ENCODE measurements around the gene GRK3. TPM values are rescaled to one million over a fixed set of nuclear protein-coding genes. Genes with fewer than 3 reads are reported as not detected.
A peak's percentile ranks its signal among the peaks of the same experiment; 100 is the strongest.
"Not testable (repeated sequence)": the region's sequence is repeated elsewhere in the genome, so short reads cannot be mapped to it uniquely, and the experiment has no call there.

The GRK3 gene
- total and polyA plus RNA-seq, 8 donors: 18.4 to 33.9 (median 23.8) TPM

- peak overlapping the region in 1 of 2 donors; percentile 6 for H3K27ac ChIP-seq
- no peak for ATAC-seq
- no peak for TF ChIP-seq CTCF (IDR thresholded peaks at IDR 0.05)
- peaks cover 11 to 70% of the 10 kb centered on the region in 2 donors for H3K4me1 ChIP-seq
- peaks cover 0 to 4% of the 10 kb centered on the region in 2 donors for H3K27me3 ChIP-seq
- no peak for DNase-seq
- H3K9me3 ChIP-seq: no peaks in the 10 kb centered on the region
- intact Hi-C loops (cut with DNase I): no loop called here
- no peaks in the 10 kb centered on the region for H3K36me3 ChIP-seq
- H3K4me3 ChIP-seq: no peak overlapping the region
These were observed 4.9 kb downstream of the GRK3 start for GRCh38 chr22:25569361-25569760.

DNA sequence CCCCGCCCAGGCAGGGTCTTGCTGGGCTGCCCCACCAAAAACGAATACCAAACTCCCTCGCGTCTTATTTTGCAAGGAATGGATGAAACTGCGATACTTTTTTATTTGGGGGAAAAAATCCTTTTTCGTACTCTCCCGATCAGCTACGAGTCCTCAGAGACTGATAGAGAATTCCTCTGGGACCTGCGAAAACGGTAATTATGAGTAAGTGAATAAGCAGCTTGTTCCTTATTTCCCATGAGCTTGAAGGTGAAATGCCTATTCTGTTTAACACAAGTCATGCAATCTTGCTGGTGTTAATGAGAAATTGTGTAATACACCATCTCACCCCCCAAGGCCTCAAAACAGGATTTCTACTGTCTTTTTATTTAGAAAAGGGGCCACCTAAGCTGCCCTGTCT is 5.5 kb downstream of the GRK3 start:
- ATAC-seq (no peak), DNase-seq (no peak)
- Histone ChIP-seq H3K36me3 (no peaks in the 10 kb centered on the region), H3K27me3 (peaks cover 0 to 3% of the 10 kb centered on the region in 2 donors), H3K27ac (peak overlapping the region in 1 of 2 donors; percentile 6), H3K4me1 (peaks cover 11 to 70% of the 10 kb centered on the region in 2 donors), H3K4me3 (no peak overlapping the region), H3K9me3 (no peaks in the 10 kb centered on the region)
- intact Hi-C loops (cut with DNase I): no loop called here
- TF ChIP-seq CTCF (IDR thresholded peaks at IDR 0.05): no peak

DNA sequence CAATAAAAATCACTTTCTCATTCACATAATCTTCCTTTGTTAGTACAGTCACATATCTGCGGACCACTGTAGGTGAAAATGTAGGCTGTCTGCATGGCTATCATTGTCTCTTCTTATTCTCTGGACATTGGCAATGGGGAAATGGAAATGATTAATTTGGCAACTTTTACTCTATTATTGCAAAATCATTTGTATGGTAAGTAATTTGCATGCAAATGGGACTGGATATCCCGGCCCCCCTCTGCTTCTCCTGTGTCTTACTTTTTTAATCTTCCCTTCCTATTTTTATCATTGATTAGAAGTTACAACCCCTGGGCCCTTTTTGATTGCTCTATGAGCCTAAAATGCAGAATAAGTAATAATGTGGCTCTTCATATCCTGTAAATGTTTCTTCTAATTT is 6.0 kb downstream of the GRK3 start:
- H3K27ac ChIP-seq: peak overlapping the region in 1 of 2 donors; percentile 6
- H3K4me3 ChIP-seq: no peak overlapping the region
- no peak for DNase-seq
- H3K9me3 ChIP-seq: no peaks in the 10 kb centered on the region
- no peaks in the 10 kb centered on the region for H3K27me3 ChIP-seq
- no peak for TF ChIP-seq CTCF (IDR thresholded peaks at IDR 0.05)
- ATAC-seq: no peak
- intact Hi-C loops (cut with DNase I): no loop called here
- H3K36me3 ChIP-seq: no peaks in the 10 kb centered on the region
- H3K4me1 ChIP-seq: peaks cover 11 to 69% of the 10 kb centered on the region in 2 donors

DNA sequence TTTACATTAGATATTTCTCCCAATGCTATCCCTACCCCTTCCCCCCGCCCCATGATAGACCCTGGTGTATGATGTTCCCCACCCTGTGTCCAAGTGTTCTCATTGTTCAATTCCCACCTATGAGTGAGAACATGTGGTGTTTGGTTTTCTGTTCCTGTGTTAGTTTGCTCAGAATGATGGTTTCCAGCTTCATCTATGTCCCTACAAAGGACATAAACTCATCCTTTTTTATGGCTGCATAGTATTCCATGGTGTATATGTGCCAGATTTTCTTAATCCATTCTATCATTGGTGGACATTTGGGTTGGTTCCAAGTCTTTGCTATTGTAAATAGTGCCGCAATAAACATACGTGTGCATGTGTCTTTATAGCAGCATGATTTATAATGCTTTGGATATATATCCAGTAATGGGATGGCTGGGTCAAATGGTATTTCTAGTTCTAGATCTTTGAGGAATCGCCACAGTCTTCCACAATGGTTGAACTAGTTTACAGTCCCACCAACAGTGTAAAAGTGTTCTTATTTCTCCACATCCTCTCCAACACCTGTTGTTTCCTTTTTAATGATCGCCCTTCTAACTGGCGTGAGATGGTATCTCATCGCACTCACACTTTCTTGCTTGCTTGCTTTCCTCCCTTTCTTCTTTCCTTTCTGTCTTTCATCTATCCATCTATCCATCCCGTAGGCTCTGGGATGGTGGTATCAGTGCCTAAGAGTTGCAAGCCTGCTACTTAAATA is 7.7 kb downstream of the GRK3 start:
- ATAC-seq; H3K36me3 ChIP-seq; H3K9me3 ChIP-seq; H3K27me3 ChIP-seq; intact Hi-C loops (cut with DNase I); H3K4me3 ChIP-seq; DNase-seq; H3K27ac ChIP-seq: not testable (repeated sequence)
- peaks cover 7 to 53% of the 10 kb centered on the region in 2 donors for H3K4me1 ChIP-seq

DNA sequence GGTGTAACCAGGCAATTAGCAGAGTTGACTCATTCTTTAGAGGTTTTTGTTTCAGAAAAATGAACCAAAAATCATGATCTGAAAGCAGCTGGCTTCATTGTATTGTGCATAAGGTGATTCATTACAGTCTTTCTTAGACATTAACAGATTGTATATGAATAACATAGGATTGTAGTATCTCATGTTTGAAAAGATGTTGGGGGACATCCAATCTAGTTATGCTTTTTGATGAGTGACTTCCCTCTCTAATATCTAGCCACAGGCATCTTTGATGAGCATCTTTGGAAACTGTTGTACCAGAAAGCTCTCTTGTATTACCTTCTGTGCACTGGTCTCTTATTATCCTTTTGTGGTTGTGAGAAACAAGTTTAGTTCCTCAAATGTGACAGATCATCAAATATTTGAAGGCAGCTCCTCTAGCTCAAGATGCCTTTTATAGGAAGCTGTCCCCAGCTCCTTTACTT is 8.3 kb downstream of the GRK3 start:
- DNase-seq (no peak), ATAC-seq (no peak)
- no peak for TF ChIP-seq CTCF (IDR thresholded peaks at IDR 0.05)
- no peak overlapping the region for H3K4me3 ChIP-seq
- intact Hi-C loops (cut with DNase I): no loop called here
- H3K36me3 ChIP-seq: no peaks in the 10 kb centered on the region
- peaks cover 1 to 47% of the 10 kb centered on the region in 2 donors for H3K4me1 ChIP-seq
- no peaks in the 10 kb centered on the region for H3K27me3 ChIP-seq
- H3K27ac ChIP-seq: no peak overlapping the region
- no peaks in the 10 kb centered on the region for H3K9me3 ChIP-seq
